ENCODE data around the gene ARHGAP9.
"Not testable (repeated sequence)": the region's sequence is repeated elsewhere in the genome, so short reads cannot be mapped to it uniquely, and the experiment has no call there.

DNA sequence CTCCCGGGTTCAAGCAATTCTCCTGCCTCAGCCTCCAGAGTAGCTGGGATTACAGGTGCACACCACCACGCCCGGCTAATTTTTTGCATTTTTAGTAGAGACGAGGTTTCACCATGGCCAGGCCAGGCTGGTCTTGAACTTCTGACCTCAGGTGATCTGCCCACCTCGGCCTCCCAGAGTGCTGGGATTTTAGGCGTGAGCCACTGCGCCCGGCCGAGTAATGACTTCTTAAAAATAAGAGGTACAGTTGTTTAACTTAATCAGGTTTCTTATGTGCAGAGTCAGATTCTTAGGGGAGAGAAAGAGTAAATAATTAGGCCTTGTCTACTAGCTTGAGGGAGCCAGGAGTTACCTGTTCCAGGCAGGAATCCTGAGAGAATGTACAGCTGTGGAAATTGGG is 34.6 kb upstream of the ARHGAP9 start:
- not testable (repeated sequence) for TF ChIP-seq TAF1 (IDR thresholded peaks at IDR 0.05; ENCODE audit: low read depth, low read length); EP300 (IDR thresholded peaks at IDR 0.05; ENCODE audit: borderline replicate concordance in 1 of 2, low read depth in 2 of 2, low read length in 2 of 2); POLR2AphosphoS5 (IDR thresholded peaks at IDR 0.05; ENCODE audit: low read depth, low read length); MAX (IDR thresholded peaks at IDR 0.05); RXRA (IDR thresholded peaks at IDR 0.05; ENCODE audit: insufficient read depth, low read depth, low read length); KDM1A (IDR thresholded peaks at IDR 0.05; ENCODE audit: borderline replicate concordance, low read length)
- TF ChIP-seq, protein P1, sequence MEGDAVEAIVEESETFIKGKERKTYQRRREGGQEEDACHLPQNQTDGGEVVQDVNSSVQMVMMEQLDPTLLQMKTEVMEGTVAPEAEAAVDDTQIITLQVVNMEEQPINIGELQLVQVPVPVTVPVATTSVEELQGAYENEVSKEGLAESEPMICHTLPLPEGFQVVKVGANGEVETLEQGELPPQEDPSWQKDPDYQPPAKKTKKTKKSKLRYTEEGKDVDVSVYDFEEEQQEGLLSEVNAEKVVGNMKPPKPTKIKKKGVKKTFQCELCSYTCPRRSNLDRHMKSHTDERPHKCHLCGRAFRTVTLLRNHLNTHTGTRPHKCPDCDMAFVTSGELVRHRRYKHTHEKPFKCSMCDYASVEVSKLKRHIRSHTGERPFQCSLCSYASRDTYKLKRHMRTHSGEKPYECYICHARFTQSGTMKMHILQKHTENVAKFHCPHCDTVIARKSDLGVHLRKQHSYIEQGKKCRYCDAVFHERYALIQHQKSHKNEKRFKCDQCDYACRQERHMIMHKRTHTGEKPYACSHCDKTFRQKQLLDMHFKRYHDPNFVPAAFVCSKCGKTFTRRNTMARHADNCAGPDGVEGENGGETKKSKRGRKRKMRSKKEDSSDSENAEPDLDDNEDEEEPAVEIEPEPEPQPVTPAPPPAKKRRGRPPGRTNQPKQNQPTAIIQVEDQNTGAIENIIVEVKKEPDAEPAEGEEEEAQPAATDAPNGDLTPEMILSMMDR (IDR thresholded peaks at IDR 0.05; ENCODE audit: control extremely low read depth in 1 of 3, insufficient read depth in 1 of 3, low read depth in 1 of 3, low read length in 3 of 3), result not testable (repeated sequence)

Measured in H1 (cell line).